HFF-Myc (cell line): ENCODE data around the gene HAPLN1.
"Not testable (repeated sequence)": the region's sequence is repeated elsewhere in the genome, so short reads cannot be mapped to it uniquely, and the experiment has no call there.

Experiments
- DNase-seq: peaks from one replicate; pipeline ENCODE4 v3.0.0-alpha.2; 2011; ENCODE audit warnings: low read depth; ENCODE audit errors: extremely low read depth
- H3K4me3 ChIP-seq: replicated peaks from 2 replicates; pipeline ENCODE4 v1.5.1; 2011; ENCODE audit warnings: low read depth, mild to moderate bottlenecking, control low read depth, low read length
- TF ChIP-seq, protein P1 (sequence below): IDR thresholded peaks from 2 replicates; pipeline ENCODE4 v1.5.1; 2012; ENCODE audit warnings: mild to moderate bottlenecking, low read depth, low read length, control low read depth; ENCODE audit errors: missing control alignments

The HAPLN1 gene

DNA sequence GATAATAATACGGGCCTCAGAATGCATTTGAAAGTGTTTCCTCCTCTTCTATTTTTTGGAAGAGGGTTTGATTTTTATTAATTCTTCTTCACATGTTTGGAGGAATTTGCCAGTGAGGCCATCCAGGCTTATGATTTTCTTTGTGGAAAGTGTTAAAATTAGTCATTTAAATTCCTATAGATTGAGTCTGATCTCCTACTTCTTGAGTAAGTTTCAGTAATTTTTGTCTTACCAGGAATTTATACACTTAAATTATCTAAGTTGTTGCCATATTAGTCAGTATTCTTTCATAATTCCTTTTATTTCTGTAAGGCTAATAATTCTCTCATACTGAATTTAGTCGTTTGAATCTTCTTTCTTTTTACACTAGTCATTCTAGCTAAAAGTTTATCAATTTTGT, 25.2 kb upstream of the HAPLN1 start:
- no peak for DNase-seq
- TF ChIP-seq, protein P1, sequence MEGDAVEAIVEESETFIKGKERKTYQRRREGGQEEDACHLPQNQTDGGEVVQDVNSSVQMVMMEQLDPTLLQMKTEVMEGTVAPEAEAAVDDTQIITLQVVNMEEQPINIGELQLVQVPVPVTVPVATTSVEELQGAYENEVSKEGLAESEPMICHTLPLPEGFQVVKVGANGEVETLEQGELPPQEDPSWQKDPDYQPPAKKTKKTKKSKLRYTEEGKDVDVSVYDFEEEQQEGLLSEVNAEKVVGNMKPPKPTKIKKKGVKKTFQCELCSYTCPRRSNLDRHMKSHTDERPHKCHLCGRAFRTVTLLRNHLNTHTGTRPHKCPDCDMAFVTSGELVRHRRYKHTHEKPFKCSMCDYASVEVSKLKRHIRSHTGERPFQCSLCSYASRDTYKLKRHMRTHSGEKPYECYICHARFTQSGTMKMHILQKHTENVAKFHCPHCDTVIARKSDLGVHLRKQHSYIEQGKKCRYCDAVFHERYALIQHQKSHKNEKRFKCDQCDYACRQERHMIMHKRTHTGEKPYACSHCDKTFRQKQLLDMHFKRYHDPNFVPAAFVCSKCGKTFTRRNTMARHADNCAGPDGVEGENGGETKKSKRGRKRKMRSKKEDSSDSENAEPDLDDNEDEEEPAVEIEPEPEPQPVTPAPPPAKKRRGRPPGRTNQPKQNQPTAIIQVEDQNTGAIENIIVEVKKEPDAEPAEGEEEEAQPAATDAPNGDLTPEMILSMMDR, result no peak
- H3K4me3 ChIP-seq, result no peak overlapping the region

DNA sequence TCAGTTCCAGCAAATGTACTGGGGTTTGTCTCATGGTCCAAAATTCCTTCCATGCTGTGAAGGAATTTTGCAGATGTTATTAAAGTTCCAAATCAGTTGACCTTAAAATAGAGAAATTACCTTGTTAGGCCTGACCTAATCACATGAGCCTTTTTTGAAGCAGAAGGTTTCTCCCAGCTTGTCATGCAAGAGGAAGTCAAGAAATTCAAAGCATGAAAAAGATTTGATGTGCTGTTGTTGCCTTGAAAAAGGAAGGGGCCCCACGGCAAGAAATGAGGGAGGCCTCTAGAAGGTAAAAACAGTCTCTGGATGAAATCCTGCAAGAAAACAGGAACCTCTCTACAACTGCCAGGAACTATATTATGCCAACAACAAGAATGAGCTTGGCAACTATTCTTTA, 24.2 kb upstream of the HAPLN1 start:
- DNase-seq, result no peak
- TF ChIP-seq, protein P1, result no peak
- H3K4me3 ChIP-seq, result no peak overlapping the region

DNA sequence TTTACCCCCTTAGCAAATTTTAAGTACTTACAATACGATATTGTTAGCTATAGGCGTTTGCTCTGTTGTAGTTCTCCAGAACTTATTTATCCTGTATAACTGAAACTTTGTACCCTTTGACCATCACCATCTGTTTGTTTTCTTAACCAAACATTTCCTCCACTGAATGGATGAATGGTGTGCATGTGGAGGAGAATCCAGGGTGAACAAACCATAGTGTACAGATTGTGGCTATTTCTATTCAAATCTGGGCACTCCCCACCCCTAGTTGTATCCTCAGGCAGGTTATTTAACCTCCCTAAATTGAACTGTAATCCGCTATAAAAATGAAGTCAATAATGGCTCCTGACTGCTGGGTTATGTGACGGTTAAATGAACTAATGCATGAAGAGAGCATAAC, 21.4 kb upstream of the HAPLN1 start:
- TF ChIP-seq, protein P1, result no peak
- DNase-seq, result no peak
- no peak overlapping the region for H3K4me3 ChIP-seq

DNA sequence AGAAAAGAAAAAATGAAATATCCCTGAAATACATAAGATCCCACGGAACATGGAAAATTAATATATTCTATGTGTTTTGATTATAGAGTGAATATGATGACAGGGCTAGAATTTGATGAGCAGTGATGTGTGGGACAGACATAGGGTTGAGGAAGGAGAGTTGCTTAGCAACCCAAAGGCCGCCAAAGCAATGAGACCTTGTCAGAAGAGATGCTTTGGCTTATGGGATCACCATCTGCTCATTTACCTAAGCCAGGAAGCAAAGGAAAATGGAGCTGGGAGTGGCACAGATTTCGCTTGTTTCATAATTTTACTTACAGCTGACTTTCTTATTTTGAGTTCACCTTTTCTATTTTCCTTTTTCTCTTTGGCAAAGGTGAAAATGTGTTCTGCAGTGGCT, 20.9 kb upstream of the HAPLN1 start:
- H3K4me3 ChIP-seq, result no peak overlapping the region
- TF ChIP-seq, protein P1, result no peak
- no peak for DNase-seq

DNA sequence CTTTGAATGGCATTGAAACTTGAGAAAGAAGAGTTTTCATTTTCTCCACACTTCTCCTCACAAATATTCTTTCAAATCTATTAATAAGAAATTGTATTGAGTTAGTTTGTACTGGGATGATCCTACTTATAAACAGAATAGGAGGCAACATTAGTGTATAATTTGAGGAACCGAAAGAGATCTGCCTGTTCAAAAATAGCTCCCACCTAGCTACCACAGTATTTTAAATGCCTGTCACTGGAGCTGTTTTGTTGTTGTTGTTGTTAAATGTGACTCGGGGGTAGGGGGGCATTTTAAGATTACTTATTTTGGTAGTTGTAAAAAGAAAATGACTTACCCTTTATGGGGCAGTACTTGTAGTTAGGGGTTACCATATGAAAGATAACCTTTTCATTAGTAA, 20.1 kb upstream of the HAPLN1 start:
- no peak overlapping the region for H3K4me3 ChIP-seq
- DNase-seq, result no peak
- TF ChIP-seq, protein P1, result no peak

DNA sequence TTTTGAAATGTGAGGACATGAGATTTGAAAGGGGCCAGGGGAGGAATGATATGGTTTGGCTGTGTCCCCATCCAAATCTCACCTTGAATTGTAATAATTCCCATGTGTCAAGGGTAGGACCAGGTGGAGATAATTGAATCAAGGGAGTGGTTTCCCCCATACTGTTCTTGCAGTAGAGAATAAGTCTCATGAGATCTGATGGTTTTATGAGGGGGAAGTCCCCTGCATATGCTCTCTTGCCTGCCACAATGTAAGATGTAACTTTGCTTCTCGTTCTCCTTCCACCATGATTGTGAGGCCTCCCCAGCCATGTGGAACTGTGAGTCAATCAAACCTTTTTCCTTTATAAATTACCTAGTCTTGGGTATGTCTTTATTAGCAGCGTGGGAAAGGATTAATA, 15.5 kb upstream of the HAPLN1 start:
- not testable (repeated sequence) for H3K4me3 ChIP-seq, DNase-seq

DNA sequence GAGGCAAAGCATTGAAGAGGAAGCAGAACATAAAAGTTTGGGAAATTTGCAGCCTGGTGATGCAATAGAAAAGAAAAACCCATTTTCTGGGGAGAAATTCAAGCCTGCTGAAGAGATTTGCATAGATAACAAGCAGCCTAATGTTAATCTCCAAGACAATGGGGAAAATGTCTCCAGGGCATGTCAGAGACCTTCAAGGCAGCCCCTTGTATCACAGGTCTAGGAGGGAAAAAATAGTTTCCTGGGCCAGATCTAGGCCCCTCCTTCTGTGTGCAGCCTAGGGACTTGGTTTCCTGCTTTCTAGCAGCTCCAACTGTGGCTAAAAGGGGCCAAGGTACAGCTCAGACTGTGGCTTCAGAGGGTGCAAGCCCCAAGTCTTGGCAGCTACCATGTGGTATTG, 14.4 kb upstream of the HAPLN1 start:
- DNase-seq, H3K4me3 ChIP-seq: not testable (repeated sequence)

DNA sequence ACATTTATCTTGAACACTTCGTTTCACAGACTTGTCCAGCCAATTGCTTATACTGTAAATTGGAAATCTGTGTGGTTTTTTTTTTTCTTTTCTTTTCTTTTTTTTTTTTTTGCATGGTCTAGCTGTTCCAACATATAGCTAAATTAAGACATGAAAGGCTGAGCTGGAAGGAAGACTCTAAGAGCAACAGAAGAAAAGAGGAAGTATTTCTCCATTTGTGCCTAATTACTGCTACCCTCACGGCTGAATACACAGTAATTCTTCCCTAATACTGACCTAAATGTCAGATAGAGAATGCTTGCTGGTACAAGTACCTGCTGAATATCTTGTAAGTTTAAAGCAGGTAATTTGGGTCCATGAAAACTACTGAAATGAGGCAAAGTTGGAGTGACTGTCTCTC, 11.0 kb upstream of the HAPLN1 start:
- no peak overlapping the region for H3K4me3 ChIP-seq
- TF ChIP-seq, protein P1, result no peak
- no peak for DNase-seq
